Measurements from ENCODE around the gene LAMC3.

DNA sequence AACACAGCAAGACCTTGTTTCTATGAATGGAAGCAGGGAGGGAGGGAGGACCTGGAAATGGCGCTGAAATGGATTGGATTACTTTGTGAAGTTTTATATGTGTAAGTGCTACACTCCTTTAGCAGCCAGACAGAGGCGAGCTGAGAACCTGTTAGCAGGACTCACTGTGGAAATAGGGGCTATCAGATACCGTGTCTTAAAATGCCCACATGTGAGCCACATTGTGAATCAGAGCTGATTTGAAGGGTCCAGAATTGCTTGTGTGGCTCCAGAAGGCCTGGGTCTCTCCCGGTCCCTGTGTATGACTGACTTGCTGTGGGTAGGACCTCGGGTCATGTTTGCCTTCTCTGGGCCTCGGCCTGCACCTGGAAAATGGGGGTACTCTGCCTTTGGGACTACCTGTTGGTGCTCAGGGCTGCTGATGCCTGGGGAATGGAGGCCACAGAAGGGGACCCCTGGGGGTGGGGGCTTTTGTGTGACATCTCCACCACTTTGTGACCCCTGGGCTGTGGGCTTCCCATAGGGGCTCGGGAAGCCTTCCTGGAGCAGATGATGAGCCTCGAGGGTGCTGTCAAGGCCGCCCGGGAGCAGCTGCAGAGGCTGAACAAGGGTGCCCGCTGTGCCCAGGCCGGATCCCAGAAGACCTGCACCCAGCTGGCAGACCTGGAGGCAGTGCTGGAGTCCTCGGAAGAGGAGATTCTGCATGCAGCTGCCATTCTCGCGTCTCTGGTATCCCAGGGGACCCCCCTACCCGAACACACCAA lies 63.3 kb downstream of the LAMC3 start:
- TF ChIP-seq, protein P1, sequence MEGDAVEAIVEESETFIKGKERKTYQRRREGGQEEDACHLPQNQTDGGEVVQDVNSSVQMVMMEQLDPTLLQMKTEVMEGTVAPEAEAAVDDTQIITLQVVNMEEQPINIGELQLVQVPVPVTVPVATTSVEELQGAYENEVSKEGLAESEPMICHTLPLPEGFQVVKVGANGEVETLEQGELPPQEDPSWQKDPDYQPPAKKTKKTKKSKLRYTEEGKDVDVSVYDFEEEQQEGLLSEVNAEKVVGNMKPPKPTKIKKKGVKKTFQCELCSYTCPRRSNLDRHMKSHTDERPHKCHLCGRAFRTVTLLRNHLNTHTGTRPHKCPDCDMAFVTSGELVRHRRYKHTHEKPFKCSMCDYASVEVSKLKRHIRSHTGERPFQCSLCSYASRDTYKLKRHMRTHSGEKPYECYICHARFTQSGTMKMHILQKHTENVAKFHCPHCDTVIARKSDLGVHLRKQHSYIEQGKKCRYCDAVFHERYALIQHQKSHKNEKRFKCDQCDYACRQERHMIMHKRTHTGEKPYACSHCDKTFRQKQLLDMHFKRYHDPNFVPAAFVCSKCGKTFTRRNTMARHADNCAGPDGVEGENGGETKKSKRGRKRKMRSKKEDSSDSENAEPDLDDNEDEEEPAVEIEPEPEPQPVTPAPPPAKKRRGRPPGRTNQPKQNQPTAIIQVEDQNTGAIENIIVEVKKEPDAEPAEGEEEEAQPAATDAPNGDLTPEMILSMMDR (IDR thresholded peaks at IDR 0.05; ENCODE audit: poor library complexity) = no peak
- TF ChIP-seq EZH2 (IDR thresholded peaks at IDR 0.05; ENCODE audit: borderline replicate concordance) (no peak), EZH2phosphoT487 (IDR thresholded peaks at IDR 0.05; ENCODE audit: low read depth, severe bottlenecking, unreplicated experiment) (no peak)
